NT2/D1 (cell line): ENCODE measurements around the gene SLC34A2.
"Not testable (repeated sequence)": the region's sequence is repeated elsewhere in the genome, so short reads cannot be mapped to it uniquely, and the experiment has no call there.

ENCODE experiments used
- DNase-seq: peaks from one replicate; pipeline ENCODE4 v3.0.0-alpha.2; 2011; ENCODE audit warnings: low read depth, low spot score
- H3K27me3 ChIP-seq: 2 replicates; pipeline ENCODE4 v1.6.0; 2011; ENCODE audit warnings: mild to moderate bottlenecking; ENCODE audit not compliant: insufficient read length, insufficient read depth
- H3K36me3 ChIP-seq: 2 replicates; pipeline ENCODE4 v1.6.1; 2011; ENCODE audit warnings: mild to moderate bottlenecking, low read length, mixed read lengths; ENCODE audit not compliant: insufficient read depth, insufficient read length
- H3K4me1 ChIP-seq: 2 replicates; pipeline ENCODE4 v1.5.1; 2011; ENCODE audit not compliant: insufficient read depth, insufficient read length
- H3K4me3 ChIP-seq: 2 replicates; pipeline ENCODE4 v1.5.1; 2011; ENCODE audit warnings: low read depth; ENCODE audit not compliant: insufficient read length
- H3K9ac ChIP-seq: 2 replicates; pipeline ENCODE4 v1.6.0; 2011; ENCODE audit warnings: low read depth; ENCODE audit not compliant: insufficient read length
- H3K9me3 ChIP-seq: 2 replicates; pipeline ENCODE4 v1.5.1; 2011; ENCODE audit warnings: mild to moderate bottlenecking, low read length; ENCODE audit not compliant: insufficient read depth
- SUZ12 ChIP-seq: IDR thresholded peaks from 2 replicates; pipeline ENCODE4 v1.6.1; 2011; ENCODE audit not compliant: insufficient read length, insufficient read depth; ENCODE audit errors: extremely low read depth
- YY1 ChIP-seq: IDR thresholded peaks from 2 replicates; pipeline ENCODE4 v1.6.1; 2011; ENCODE audit not compliant: insufficient read length, insufficient read depth
- ZNF274 ChIP-seq: IDR thresholded peaks from 2 replicates; pipeline ENCODE4 v1.6.1; 2011; ENCODE audit warnings: mild to moderate bottlenecking, low read depth, low read length

SLC34A2 gene, protein sequence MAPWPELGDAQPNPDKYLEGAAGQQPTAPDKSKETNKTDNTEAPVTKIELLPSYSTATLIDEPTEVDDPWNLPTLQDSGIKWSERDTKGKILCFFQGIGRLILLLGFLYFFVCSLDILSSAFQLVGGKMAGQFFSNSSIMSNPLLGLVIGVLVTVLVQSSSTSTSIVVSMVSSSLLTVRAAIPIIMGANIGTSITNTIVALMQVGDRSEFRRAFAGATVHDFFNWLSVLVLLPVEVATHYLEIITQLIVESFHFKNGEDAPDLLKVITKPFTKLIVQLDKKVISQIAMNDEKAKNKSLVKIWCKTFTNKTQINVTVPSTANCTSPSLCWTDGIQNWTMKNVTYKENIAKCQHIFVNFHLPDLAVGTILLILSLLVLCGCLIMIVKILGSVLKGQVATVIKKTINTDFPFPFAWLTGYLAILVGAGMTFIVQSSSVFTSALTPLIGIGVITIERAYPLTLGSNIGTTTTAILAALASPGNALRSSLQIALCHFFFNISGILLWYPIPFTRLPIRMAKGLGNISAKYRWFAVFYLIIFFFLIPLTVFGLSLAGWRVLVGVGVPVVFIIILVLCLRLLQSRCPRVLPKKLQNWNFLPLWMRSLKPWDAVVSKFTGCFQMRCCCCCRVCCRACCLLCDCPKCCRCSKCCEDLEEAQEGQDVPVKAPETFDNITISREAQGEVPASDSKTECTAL

DNA sequence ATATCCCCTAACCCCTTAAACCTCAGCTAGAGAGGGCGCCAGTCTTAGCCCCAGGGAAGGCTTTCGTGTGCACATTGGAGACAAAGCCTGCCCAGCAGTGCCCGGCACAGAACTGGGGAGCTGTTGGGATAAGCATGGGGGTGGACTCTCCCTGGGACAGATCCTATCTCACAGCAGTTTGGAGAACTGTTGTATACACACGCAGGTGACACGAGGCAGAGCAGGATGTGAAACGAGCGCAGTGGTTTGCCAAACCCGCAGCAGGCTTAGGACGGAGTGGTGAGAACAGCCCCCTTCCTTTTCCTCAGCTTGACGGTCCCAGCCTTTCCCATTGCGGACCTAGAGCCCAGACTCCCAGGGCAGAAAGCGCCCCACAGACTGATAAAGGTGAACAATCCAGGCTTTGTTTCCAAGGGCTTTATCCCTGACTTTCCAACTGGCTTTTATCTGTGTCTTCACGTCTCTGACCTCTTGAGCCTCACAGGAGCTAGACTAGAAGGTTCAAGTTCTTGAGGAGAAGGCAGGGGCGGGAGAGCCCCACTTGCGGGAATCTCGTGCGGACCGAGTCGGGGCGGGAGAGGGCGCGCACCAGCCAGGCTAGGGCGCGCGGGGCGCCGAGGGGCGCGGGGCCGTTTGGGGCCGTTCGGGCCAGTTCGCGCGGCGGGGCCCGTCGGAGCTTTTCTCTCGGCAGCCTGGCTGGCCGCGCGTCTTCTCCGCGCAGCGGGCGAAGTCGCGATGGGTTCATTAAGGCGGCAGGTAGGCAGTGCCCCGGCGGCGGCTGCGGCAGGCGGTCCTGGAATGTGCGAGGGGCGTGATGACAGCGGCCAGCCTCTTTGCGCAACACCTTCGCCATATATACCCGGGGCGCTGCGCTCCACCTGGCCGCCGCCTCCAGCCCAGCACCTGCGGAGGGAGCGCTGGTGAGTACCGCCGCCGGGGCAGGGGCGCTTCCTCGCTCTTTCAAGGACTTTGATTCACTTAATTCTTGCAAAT lies at the start of gene SLC34A2:
SLC34A2 (plus strand) TSS at position 881 of the 993 bp plus-strand sequence. CDS start 6,650 bp downstream, outside the sequence.
- H3K9ac ChIP-seq = peak within 1 kb of the TSS; percentile 29
- H3K27me3 ChIP-seq = peaks cover 48% of the 10 kb centered on the region
- DNase-seq = no peak
- no peaks in the 10 kb centered on the region for H3K36me3 ChIP-seq
- H3K9me3 ChIP-seq = no peaks in the 10 kb centered on the region
- H3K4me1 ChIP-seq = peaks cover 14% of the 10 kb centered on the region
- TF ChIP-seq SUZ12 (peak; percentile 78), ZNF274 (no peak)
- H3K4me3 ChIP-seq = peak within 1 kb of the TSS; percentile 41

DNA sequence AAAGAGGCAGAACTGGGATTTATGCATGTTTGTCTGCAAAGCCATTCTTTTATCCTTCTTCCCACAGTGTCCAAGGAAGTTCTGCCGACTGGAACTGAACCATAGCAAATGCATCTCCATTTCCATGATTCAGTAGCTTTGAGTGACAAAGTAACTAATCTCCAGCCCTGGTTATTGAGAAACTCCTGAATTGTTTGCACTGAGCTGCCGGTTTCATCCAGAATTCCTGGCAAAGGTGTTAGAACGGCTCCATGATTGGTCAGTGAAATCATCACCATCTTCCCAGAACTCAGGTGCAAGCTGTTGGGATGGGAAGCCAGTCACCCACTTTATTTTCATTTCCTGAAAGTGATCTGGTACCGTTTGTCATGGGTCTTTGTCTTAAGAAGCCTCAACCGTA lies 47.0 kb upstream of the SLC34A2 start:
- Histone ChIP-seq H3K9ac (no peak overlapping the region), H3K36me3 (no peaks in the 10 kb centered on the region), H3K4me1 (no peaks in the 10 kb centered on the region), H3K4me3 (no peak overlapping the region), H3K9me3 (no peaks in the 10 kb centered on the region), H3K27me3 (no peaks in the 10 kb centered on the region)
- DNase-seq = no peak
- TF ChIP-seq YY1 (no peak), SUZ12 (no peak), ZNF274 (no peak)

DNA sequence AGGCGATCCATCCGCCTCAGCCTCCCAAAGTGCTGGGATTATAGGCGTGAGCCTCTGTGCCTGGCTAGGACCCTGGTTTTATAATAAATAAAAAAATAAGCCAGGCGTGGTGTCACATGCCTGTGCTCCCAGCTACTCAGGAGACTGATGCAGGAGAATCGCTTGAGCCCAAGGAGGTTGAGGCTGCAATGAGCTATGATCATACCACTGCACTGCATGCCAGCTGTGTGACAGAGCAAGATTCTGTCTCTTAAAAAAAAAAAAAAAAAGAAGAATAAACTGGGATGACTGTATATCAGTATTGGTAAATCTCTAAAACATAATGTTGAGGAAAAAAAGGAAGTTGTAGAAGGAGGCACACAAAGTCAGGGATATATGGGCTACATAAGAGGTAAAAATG lies 45.7 kb upstream of the SLC34A2 start:
- no peak for TF ChIP-seq YY1
- TF ChIP-seq SUZ12 = no peak
- TF ChIP-seq ZNF274 = no peak
- H3K9me3 ChIP-seq = no peaks in the 10 kb centered on the region

DNA sequence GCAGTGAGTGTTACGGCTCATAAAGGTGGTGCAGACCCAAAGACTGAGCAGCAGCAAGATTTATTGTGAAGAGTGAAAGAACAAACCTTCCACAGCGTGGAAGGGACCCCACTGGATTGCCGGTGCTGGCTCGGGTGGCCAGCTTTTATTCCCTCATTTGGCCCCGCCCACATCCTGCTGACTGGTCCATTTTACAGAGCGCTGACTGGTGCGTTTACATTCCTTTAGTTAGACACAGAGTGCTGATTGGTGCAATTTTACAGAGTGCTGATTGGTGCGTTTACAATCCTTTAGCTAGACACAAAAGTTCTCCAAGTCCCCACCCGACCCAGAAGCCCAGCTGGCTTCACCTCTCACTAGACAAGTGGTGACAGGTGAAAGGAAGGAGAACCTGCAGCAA lies 42.0 kb upstream of the SLC34A2 start:
- not testable (repeated sequence) for H3K4me1 ChIP-seq, H3K4me3 ChIP-seq, H3K36me3 ChIP-seq, H3K9me3 ChIP-seq, DNase-seq, H3K27me3 ChIP-seq, H3K9ac ChIP-seq

More for the DNA sequence above, 45.7 kb upstream of the SLC34A2 start:
- H3K9ac ChIP-seq = no peak overlapping the region
- DNase-seq = no peak
- no peaks in the 10 kb centered on the region for H3K36me3 ChIP-seq
- H3K4me1 ChIP-seq = no peaks in the 10 kb centered on the region
- H3K4me3 ChIP-seq = no peak overlapping the region
- no peaks in the 10 kb centered on the region for H3K27me3 ChIP-seq

DNA sequence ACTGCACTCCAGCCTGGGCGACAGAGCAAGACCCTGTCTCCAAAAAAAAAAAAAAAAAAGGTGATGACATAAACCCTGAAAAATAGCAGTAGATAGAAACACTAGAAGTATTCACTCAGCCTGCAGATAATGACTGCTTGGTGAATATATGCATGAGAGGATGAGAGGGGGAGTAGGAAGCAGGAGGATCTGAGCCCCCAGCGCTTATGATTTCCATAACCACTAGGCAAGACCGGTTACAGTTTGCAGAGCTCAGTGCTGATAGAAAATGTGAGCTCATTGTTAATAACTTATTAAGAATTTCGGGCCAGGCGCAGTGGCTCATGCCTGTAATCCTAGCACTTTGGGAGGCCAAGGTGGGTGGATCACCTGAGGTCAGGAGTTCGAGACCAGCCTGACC lies 40.8 kb upstream of the SLC34A2 start:
- TF ChIP-seq YY1 (no peak), SUZ12 (no peak), ZNF274 (no peak)
- no peaks in the 10 kb centered on the region for H3K9me3 ChIP-seq
- no peaks in the 10 kb centered on the region for H3K4me1 ChIP-seq
- H3K4me3 ChIP-seq = no peak overlapping the region
- no peak for DNase-seq
- H3K9ac ChIP-seq = no peak overlapping the region
- no peaks in the 10 kb centered on the region for H3K36me3 ChIP-seq
- no peaks in the 10 kb centered on the region for H3K27me3 ChIP-seq

DNA sequence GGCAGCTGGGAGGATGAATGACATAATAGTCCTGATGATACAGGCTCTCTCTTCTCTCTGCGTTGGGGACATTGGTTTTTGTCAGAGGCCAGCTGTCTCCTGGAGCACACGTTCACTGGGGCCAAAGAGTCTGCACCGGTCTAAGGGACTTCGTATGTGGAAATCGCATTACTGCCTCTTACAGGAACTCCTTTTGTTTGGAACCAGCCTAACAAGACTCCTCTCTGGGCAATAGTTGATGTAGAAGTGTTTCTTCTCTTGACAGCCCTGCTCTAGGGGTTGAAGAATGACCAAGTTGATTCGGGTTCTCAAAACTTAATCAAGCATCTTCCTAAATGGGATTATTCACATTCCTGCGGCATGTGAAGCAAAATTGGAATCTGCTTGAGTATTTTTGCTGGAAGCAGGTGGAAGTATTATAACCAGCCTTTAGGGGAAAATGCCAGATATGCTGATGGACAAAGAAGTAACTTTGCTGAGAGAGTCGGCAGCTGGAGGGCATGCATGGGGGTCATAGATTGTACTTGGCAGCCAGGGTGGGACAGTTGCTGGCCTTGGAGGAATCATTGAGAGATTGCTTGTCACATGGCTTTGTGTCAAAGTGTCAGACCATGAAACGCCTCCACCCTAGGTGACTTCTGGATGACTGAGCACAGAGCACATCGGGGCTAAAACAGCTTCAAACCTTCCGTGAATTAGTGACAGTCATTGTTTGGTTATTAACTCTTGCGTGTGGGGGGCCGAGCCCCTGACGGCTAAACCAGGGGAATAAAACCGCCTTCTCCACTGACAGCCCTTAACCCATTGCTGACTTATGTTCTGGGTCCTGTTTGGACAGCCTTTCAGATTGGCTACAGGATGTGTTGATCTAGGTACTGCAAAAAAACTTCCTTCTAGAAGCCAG lies 34.4 kb upstream of the SLC34A2 start:
- Histone ChIP-seq H3K4me3 (no peak overlapping the region), H3K9ac (no peak overlapping the region), H3K4me1 (no peaks in the 10 kb centered on the region), H3K9me3 (no peaks in the 10 kb centered on the region), H3K27me3 (no peaks in the 10 kb centered on the region), H3K36me3 (no peaks in the 10 kb centered on the region)
- DNase-seq = no peak
- TF ChIP-seq ZNF274 (no peak), SUZ12 (no peak), YY1 (no peak)

DNA sequence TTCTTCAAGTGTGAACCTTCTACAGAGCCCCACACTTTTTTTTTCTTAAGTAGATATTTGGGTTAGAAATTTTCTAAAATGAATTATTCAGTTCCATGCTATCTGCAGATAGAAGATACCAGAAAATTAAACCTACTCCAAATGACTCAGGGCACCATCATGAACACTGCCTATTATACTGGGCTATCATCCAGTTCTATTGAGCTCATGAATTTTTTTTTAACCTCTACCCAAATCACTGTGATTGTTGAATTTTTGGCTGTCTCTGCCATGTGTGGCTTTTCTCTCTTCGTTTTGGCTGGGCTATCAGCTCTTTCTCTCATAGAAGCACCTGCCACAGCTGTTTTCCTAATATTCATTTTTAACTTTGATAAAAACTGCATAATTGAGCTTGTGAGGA lies 31.0 kb upstream of the SLC34A2 start:
- Histone ChIP-seq H3K9ac (no peak overlapping the region), H3K9me3 (no peaks in the 10 kb centered on the region), H3K27me3 (no peaks in the 10 kb centered on the region), H3K36me3 (no peaks in the 10 kb centered on the region), H3K4me3 (no peak overlapping the region), H3K4me1 (no peaks in the 10 kb centered on the region)
- no peak for TF ChIP-seq SUZ12
- no peak for TF ChIP-seq ZNF274
- TF ChIP-seq YY1 = no peak
- DNase-seq = no peak
